HepG2 (cell line): ENCODE results near the gene NALCN.

Source experiments
- CEBPB ChIP-seq: IDR thresholded peaks from 2 replicates; pipeline ENCODE4 v1.6.1; 2011; ENCODE audit warnings: low read depth, low read length, improper control_type of control experiment, borderline replicate concordance
- ZSCAN20 ChIP-seq: sonication (generic); formaldehyde crosslinking; IDR thresholded peaks from 2 replicates; pipeline ENCODE4 v1.4.0; 2020; ENCODE audit warnings: missing genetic modification reagents, mild to moderate bottlenecking, borderline replicate concordance
- TF ChIP-seq, protein P1 (sequence below): sonication (generic); formaldehyde crosslinking; IDR thresholded peaks from 2 replicates; pipeline ENCODE4 v1.8.0; 2022; ENCODE audit warnings: mild to moderate bottlenecking, missing genetic modification reagents, moderate library complexity
- TF ChIP-seq, protein P2 (sequence below): sonication (generic); formaldehyde crosslinking; IDR thresholded peaks from 2 replicates; pipeline ENCODE4 v1.4.0; 2020; ENCODE audit warnings: missing genetic modification reagents, borderline replicate concordance

DNA sequence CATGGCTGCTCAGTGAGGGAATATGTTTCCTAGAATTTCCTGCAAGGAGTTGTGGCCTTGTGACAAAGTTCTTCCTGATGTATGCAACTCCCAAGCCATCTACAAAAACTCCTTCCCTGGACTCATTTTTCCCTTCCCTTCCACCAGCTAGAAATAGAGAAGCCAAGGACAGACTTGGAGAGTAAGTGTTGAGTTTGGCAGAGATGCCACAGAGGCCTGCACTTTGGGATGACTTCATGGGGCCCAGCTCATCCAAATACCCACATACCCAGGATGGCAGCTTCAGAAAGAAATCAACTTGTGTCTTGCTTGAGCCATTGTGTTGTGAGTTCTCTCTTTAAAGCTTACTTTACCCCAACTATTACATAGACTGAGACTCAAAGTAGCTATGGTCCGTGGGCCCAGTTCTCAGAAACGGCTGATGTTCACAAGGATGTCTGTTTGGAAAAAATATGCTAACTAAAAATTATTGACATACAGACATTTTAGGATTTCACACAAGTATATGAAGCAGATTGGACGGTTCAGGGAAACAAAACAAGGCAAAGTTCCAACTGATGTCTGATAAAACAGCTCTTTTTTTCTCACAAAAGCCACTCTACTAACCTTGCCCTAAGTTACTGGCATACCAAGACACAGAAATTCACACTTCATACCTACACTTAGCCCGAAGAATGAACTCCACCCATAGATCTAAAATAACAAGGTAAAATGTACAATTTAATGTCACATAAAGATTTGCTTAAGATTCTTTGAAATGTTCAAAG lies 107.9 kb downstream of the NALCN start:
- TF ChIP-seq CEBPB, result no peak
- TF ChIP-seq, protein P1, sequence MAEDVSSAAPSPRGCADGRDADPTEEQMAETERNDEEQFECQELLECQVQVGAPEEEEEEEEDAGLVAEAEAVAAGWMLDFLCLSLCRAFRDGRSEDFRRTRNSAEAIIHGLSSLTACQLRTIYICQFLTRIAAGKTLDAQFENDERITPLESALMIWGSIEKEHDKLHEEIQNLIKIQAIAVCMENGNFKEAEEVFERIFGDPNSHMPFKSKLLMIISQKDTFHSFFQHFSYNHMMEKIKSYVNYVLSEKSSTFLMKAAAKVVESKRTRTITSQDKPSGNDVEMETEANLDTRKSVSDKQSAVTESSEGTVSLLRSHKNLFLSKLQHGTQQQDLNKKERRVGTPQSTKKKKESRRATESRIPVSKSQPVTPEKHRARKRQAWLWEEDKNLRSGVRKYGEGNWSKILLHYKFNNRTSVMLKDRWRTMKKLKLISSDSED (CRISPR knock-in tag), result no peak
- TF ChIP-seq ZSCAN20 (CRISPR knock-in tag), result no peak
- TF ChIP-seq, protein P2, sequence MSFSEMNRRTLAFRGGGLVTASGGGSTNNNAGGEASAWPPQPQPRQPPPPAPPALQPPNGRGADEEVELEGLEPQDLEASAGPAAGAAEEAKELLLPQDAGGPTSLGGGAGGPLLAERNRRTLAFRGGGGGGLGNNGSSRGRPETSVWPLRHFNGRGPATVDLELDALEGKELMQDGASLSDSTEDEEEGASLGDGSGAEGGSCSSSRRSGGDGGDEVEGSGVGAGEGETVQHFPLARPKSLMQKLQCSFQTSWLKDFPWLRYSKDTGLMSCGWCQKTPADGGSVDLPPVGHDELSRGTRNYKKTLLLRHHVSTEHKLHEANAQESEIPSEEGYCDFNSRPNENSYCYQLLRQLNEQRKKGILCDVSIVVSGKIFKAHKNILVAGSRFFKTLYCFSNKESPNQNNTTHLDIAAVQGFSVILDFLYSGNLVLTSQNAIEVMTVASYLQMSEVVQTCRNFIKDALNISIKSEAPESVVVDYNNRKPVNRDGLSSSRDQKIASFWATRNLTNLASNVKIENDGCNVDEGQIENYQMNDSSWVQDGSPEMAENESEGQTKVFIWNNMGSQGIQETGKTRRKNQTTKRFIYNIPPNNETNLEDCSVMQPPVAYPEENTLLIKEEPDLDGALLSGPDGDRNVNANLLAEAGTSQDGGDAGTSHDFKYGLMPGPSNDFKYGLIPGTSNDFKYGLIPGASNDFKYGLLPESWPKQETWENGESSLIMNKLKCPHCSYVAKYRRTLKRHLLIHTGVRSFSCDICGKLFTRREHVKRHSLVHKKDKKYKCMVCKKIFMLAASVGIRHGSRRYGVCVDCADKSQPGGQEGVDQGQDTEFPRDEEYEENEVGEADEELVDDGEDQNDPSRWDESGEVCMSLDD (CRISPR knock-in tag), result no peak
